ENCODE measurements around the gene TFAP2B. TPM values are rescaled to one million over a fixed set of nuclear protein-coding genes. Genes with fewer than 3 reads are reported as not detected.

Gene TFAP2B
- total and polyA plus RNA-seq, 12 donors: 0.01 to 0.07 TPM; not detected in 10

DNA sequence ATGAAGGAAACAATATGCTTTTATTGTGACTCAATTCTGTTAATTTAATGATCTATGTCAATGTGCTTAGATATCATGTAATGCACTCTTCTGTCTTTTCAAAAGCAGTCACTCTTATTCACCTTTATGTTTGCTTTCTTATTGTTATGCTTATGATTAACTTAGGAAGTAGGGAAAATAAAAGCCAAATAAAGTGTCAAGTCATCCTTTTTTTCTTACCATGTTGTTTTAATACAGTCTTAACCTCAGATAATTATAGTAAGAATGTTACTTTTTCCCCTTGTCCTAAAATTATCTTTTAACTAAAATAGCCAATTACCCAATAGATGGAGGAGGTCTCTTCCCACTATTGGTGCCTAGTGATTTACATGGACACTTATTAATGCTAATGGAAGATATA, 72.6 kb downstream of the TFAP2B start:
- Histone ChIP-seq H3K9me3 (peaks cover 0 to 14% (median 0%) of the 10 kb centered on the region in 11 donors), H3K4me3 (no peak overlapping the region), H3K27me3 (peaks cover 0 to 3% (median 0%) of the 10 kb centered on the region in 7 donors), H3K4me1 (no peaks in the 10 kb centered on the region), H3K27ac (no peak overlapping the region), H3K36me3 (no peaks in the 10 kb centered on the region)
- DNase-seq (no peak), ATAC-seq (no peak)
- TF ChIP-seq, protein P1, sequence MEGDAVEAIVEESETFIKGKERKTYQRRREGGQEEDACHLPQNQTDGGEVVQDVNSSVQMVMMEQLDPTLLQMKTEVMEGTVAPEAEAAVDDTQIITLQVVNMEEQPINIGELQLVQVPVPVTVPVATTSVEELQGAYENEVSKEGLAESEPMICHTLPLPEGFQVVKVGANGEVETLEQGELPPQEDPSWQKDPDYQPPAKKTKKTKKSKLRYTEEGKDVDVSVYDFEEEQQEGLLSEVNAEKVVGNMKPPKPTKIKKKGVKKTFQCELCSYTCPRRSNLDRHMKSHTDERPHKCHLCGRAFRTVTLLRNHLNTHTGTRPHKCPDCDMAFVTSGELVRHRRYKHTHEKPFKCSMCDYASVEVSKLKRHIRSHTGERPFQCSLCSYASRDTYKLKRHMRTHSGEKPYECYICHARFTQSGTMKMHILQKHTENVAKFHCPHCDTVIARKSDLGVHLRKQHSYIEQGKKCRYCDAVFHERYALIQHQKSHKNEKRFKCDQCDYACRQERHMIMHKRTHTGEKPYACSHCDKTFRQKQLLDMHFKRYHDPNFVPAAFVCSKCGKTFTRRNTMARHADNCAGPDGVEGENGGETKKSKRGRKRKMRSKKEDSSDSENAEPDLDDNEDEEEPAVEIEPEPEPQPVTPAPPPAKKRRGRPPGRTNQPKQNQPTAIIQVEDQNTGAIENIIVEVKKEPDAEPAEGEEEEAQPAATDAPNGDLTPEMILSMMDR (IDR thresholded peaks at IDR 0.05): no peak
- intact Hi-C loops (cut with DNase I): no loop called here

Other genes with a start within 250 kb of the TFAP2B start
- gene TFAP2D, start 105.3 kb upstream of the TFAP2B start, total RNA-seq: not detected
- gene TFAP2D, start 105.3 kb upstream of the TFAP2B start, polyA plus RNA-seq: not detected

Measured in heart right ventricle (tissue), 16 donors.